DOHH2 (cell line): Measurements from ENCODE around the gene ERVK3-1.

Experiments
- CTCF ChIP-seq: fragments of 200-600 bp; sonication (generic); IDR thresholded peaks from one replicate; pipeline ENCODE4 v1.5.1; 2014; ENCODE audit warnings: antibody characterized with exemption, mild to moderate bottlenecking, low read depth, low read length; ENCODE audit not compliant: poor library complexity, severe bottlenecking
- EZH2phosphoT487 ChIP-seq: fragments of 200-600 bp; sonication (generic); IDR thresholded peaks from 2 replicates; pipeline ENCODE4 v1.6.1; 2017; ENCODE audit warnings: borderline replicate concordance, mild to moderate bottlenecking, antibody characterized with exemption, low read length, moderate library complexity, mixed read lengths

GRCh38 chr19:58284199-58284598, 21.0 kb upstream of the ERVK3-1 start:
- TF ChIP-seq CTCF (no peak), EZH2phosphoT487 (no peak)
